Neuron (in vitro differentiated cells): ENCODE data around the gene DNTTIP2.
"Not testable (repeated sequence)": the region's sequence is repeated elsewhere in the genome, so short reads cannot be mapped to it uniquely, and the experiment has no call there.

Experiments
- H2AFZ ChIP-seq: one replicate; pipeline ENCODE4 v1.6.1; 2013; ENCODE audit warnings: low read depth, mild to moderate bottlenecking, inconsistent platforms, low read length, moderate library complexity
- H3K27me3 ChIP-seq: one replicate; pipeline ENCODE4 v1.6.1; 2013; ENCODE audit warnings: low read length; ENCODE audit not compliant: insufficient read depth
- H3K36me3 ChIP-seq: one replicate; pipeline ENCODE4 v1.6.1; 2013; ENCODE audit warnings: low read length; ENCODE audit not compliant: insufficient read depth
- H3K4me1 ChIP-seq: one replicate; pipeline ENCODE4 v1.6.1; 2013; ENCODE audit warnings: low read length; ENCODE audit not compliant: insufficient read depth
- H3K4me3 ChIP-seq: 2 replicates; pipeline ENCODE4 v1.5.1; 2013; ENCODE audit warnings: mild to moderate bottlenecking, low read length, moderate library complexity
- H3K9me3 ChIP-seq: one replicate; pipeline ENCODE4 v1.6.1; 2013; ENCODE audit warnings: low read length

The DNTTIP2 gene

DNA sequence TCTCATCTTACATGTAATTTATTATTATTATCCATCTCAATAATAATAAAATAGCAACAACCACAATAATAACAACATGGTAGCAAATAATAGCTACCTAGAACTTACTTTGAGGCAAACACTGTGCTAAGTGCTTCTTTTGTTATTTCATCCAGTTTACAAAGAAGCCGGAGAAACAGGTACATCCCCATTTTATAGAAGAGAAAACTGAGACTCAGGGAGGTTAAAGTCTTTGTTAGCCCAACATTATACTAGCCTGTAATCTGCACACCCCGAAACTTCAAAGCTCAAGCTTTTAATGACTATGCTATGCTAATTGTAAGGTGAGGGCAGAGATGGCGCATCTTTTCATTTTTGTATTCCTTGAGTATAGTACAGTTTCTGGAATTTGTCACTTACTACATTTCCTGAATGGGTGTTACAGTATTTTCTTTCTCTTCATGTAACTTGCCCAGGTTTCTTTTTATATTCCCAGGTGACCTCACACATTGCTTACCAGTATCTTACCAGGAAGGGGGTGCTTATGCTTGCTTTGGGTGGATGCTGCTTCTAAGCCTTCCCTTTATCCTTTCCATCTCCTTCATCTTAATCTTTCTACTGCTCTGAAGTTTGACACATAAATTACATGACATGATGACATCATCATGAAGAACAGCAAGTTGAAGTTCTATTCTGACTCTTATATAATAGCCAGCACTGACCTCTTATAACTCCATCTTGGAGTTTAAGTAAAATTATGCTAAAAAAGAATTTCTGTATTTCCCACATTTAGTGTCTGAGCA, 21.9 kb upstream of the DNTTIP2 start:
- Histone ChIP-seq H2AFZ (no peak overlapping the region), H3K4me3 (no peak overlapping the region), H3K4me1 (no peaks in the 10 kb centered on the region), H3K27me3 (no peaks in the 10 kb centered on the region), H3K36me3 (peaks cover 6% of the 10 kb centered on the region), H3K9me3 (no peaks in the 10 kb centered on the region)

- H3K9me3 ChIP-seq = no peaks in the 10 kb centered on the region
- H3K27me3 ChIP-seq = no peaks in the 10 kb centered on the region
- H2AFZ ChIP-seq = no peak overlapping the region
- H3K4me1 ChIP-seq = no peaks in the 10 kb centered on the region
- H3K36me3 ChIP-seq = peaks cover 9% of the 10 kb centered on the region
- no peak overlapping the region for H3K4me3 ChIP-seq
These were observed 20.7 kb upstream of the DNTTIP2 start for GRCh38 chr1:93899543-93900207.

DNA sequence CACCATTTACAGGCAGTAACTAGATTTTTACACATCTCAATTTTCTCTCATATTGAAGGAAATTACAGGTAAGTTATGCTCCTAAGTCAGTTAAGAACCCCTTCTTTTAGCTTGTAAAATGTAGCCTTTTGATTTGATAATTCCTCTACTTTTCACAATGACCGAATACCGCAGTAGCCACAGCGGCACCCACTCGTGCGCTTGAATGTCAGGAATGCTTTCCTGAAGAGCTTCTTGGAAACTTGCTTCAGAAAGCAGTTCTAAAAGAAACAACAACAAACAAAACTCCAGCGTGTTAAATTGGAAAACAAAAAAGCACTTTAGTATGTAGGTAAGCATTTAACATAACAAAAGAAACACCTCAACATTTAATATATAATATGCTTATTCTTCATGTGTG, 9.9 kb upstream of the DNTTIP2 start:
- H3K27me3 ChIP-seq = no peaks in the 10 kb centered on the region
- H3K4me1 ChIP-seq = no peaks in the 10 kb centered on the region
- H3K36me3 ChIP-seq = peaks cover 4% of the 10 kb centered on the region
- H2AFZ ChIP-seq = no peak overlapping the region
- no peaks in the 10 kb centered on the region for H3K9me3 ChIP-seq
- no peak overlapping the region for H3K4me3 ChIP-seq

DNA sequence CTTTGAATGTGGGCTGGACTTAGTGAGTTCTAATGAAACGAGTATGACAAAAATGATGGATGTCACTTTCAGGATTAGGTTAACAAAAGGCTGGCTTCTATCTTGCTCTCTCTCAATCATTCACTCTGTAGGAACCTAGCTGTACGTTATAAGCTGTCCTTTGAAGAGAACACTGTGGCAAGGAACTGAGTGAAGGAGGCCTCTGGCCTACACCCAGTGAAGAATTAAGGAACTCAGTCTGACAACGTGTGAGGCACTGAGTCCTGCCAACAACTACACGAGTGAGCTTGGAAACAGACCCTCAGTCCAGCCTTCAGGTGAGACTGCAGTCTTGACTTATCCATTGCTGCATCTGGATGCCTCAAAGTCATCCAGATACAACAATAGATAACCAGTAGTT, 3.3 kb upstream of the DNTTIP2 start:
- H3K9me3 ChIP-seq = no peaks in the 10 kb centered on the region
- peaks cover 15% of the 10 kb centered on the region for H3K4me1 ChIP-seq
- H3K27me3 ChIP-seq = no peaks in the 10 kb centered on the region
- no peak overlapping the region for H3K4me3 ChIP-seq
- H2AFZ ChIP-seq = no peak overlapping the region
- peaks cover 5% of the 10 kb centered on the region for H3K36me3 ChIP-seq

DNA sequence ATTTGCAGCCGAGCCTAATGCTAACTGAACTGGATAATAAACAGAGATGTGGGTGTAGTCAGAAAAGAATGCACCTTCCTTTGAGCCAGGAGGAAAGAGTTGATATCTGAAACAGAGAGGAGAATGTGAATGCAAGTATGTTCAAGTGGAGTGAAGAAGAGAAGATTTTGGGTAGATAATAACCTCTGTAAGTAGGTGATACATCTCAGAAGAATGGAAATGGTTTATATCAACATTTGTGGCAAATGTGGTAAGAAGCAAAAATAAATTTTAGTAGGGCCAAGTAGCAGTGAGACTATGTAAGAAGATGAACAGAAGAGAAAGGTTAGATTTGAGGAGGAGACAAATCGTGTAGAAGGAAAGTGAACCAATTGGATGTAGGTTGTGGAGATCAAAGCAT, 1.7 kb upstream of the DNTTIP2 start:
- no peak overlapping the region for H3K4me3 ChIP-seq

DNA sequence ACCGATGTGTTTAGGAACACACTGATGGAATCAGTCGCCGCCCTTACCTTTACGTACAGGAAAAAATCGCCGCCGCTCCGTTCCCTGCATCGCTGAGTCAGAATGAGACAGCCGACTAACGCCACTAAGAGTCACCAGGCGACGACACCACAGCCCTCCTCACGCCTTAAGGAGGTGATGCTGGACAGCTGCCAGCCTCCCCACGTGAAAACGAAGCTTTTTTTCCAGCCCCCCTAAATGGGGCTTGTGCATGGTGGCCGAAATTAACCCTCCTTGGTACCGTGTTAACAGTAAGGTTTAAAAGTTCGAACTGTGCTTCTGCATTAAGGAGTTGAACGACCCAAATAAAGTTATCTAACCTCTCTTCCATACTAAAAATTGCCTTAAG, 511 bp downstream of the DNTTIP2 start:
- Histone ChIP-seq H3K36me3 (peaks cover 39% of the 10 kb centered on the region), H3K4me1 (peaks cover 24% of the 10 kb centered on the region), H2AFZ (peak overlapping the region; percentile 90), H3K27me3 (no peaks in the 10 kb centered on the region), H3K9me3 (no peaks in the 10 kb centered on the region), H3K4me3 (peak overlapping the region; percentile 88)

More for the DNA sequence above, 1.7 kb upstream of the DNTTIP2 start:
- Histone ChIP-seq H3K36me3 (peaks cover 19% of the 10 kb centered on the region), H3K9me3 (no peaks in the 10 kb centered on the region), H3K4me1 (peaks cover 24% of the 10 kb centered on the region), H3K27me3 (no peaks in the 10 kb centered on the region), H2AFZ (no peak overlapping the region)

- Histone ChIP-seq H2AFZ (no peak overlapping the region), H3K4me1 (peaks cover 24% of the 10 kb centered on the region), H3K9me3 (no peaks in the 10 kb centered on the region), H3K4me3 (peak overlapping the region; percentile 88), H3K27me3 (no peaks in the 10 kb centered on the region), H3K36me3 (peaks cover 48% of the 10 kb centered on the region)
These were observed 1.5 kb downstream of the DNTTIP2 start for GRCh38 chr1:93877529-93877928.

DNA sequence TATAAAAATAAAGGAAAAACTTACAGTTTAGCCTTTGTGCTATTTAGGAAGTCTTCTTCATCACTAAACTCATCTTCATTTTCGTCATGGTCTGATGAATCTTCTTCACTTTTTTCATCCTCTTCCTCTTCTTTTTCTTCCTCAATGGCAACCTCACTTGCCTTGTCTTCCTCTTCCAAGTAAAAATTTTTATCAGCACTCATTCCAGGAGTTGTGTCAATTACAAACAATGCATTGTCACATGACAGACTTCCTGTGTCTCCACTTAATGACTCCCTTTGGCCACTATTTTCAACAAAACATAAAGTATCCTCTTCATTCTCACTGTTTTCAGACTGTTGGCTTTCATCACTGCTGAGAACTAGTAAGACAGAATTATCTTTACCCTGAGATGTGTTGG, 2.8 kb downstream of the DNTTIP2 start:
- H2AFZ ChIP-seq = no peak overlapping the region
- no peak overlapping the region for H3K4me3 ChIP-seq
- peaks cover 61% of the 10 kb centered on the region for H3K36me3 ChIP-seq
- H3K27me3 ChIP-seq = no peaks in the 10 kb centered on the region
- H3K9me3 ChIP-seq = no peaks in the 10 kb centered on the region
- peaks cover 24% of the 10 kb centered on the region for H3K4me1 ChIP-seq

DNA sequence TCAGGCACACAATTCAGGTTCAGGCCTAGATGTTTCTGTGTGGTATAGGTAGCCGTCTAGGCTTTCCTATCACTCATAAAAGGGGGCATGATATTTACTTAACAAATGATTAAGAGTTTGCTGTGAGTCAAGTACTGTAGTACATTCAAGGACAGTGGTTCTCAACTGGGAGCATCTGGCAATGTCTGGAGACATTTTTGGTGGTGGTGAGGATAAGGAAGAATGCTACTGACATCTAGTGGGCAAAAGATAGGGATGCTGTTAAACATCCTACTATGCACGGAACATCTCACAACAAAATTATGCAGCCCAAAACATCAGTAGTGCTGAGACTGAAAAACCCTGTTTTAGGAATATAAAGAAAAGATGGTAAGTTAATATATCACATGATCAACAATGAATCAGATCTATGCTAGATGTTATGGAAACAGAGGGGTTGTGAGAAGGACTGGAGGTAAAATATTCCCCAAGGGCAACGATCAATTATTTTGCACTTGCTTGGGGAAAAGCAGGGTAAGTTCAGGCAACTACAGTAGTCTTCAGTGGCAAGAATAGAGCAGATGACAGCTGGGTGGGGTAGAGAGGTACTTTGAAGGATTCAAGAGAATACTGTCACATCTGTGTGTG, 4.9 kb downstream of the DNTTIP2 start:
- Histone ChIP-seq H3K4me3 (no peak overlapping the region), H3K36me3 (peaks cover 80% of the 10 kb centered on the region), H2AFZ (no peak overlapping the region), H3K27me3 (no peaks in the 10 kb centered on the region), H3K4me1 (peaks cover 20% of the 10 kb centered on the region), H3K9me3 (no peaks in the 10 kb centered on the region)

DNA sequence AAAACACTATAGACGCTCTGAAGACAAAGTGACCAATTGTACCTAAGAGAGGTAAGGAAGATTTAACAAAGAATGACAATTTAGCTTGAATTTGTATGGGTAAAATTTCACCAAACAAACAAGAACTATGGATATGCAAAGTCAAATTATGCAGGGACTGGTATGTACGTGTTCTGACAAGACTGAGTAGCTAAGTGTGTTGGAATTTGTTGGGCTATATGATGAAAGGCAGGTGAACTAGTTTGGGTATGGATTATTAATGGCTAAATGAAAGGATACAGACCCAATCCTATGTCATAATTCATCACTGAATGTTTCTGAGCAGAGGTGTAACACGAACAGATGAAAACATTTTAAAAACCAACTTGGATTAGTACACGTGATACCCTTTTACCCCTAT, 7.6 kb downstream of the DNTTIP2 start:
- Histone ChIP-seq H3K4me1 (peaks cover under 1% of the 10 kb centered on the region), H3K27me3 (no peaks in the 10 kb centered on the region), H3K36me3 (peaks cover 73% of the 10 kb centered on the region), H2AFZ (no peak overlapping the region), H3K4me3 (no peak overlapping the region), H3K9me3 (no peaks in the 10 kb centered on the region)

DNA sequence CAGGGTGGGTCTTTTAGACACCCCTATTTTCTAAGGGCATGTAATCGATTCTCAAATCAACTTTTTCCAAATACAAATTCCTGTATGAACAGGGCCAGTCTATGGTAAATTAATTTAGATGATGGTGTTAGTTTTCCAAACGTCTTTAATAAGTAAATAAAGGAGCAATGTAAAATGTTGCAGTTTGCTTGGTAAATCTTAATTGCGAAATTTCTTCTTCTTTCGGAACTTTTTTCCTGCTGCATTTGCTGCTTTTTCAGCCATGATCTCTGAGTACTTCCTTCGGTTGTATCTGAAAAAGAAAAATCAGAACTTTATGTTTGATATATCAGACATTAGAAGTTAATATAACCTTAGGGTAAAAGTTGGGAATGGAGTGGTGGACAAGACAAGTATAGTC, 9.4 kb downstream of the DNTTIP2 start:
- H3K4me1 ChIP-seq = no peaks in the 10 kb centered on the region
- no peaks in the 10 kb centered on the region for H3K27me3 ChIP-seq
- no peak overlapping the region for H2AFZ ChIP-seq
- H3K36me3 ChIP-seq = peaks cover 59% of the 10 kb centered on the region
- H3K4me3 ChIP-seq = no peak overlapping the region
- no peaks in the 10 kb centered on the region for H3K9me3 ChIP-seq

DNA sequence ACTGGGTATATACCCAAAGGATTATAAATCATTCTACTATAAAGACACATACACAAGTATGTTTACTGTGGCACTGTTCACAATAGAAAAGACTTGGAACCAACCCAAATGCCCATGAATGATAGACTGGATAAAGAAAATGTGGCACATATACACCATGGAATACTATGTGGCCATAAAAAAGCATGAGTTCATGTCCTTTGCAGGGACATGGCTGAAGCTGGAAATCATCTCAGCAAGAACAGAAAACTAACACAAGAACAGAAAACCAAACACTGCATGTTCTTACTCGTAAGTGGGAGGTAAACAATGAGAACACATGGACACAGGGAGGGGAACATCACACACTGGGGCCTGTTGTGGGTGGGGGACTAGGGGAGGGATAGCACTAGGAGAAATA, 10.5 kb downstream of the DNTTIP2 start:
- H3K9me3 ChIP-seq, H3K4me1 ChIP-seq, H2AFZ ChIP-seq, H3K27me3 ChIP-seq, H3K4me3 ChIP-seq: not testable (repeated sequence)
- H3K36me3 ChIP-seq = peaks cover 47% of the 10 kb centered on the region

DNA sequence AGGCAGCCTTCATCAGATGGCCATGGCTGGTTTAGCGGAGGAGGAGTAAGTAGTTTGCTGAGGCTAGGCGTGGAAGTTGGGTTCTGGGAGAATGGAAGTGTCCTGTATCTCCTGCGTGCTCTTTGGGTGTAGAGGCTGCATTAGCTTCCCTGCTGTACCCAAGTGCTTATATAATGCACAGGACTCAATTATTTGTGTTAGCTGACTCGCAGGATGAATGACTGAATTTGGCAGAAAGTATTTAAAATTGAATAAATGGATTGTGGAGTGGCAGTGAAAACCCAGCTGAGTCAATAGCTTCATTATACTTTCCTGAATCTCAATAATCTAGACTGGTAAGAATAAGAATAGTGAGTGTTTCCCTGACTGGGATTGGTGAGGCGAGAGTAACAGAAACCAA, 13.8 kb downstream of the DNTTIP2 start:
- Histone ChIP-seq H3K4me3 (no peak overlapping the region), H3K4me1 (no peaks in the 10 kb centered on the region), H3K36me3 (peaks cover 18% of the 10 kb centered on the region), H2AFZ (no peak overlapping the region), H3K27me3 (no peaks in the 10 kb centered on the region), H3K9me3 (no peaks in the 10 kb centered on the region)
